ENCODE results near the gene ARHGAP27. TPM values are rescaled to one million over a fixed set of nuclear protein-coding genes. Genes with fewer than 3 reads are reported as not detected.
"Not testable (repeated sequence)": the region's sequence is repeated elsewhere in the genome, so short reads cannot be mapped to it uniquely, and the experiment has no call there.

Gene ARHGAP27
- total and polyA plus RNA-seq, 2 donors (not counting 1 experiment from before 2014, with no cell fraction given) = 0.57 to 3.3 TPM

- not testable (repeated sequence) for H3K9ac ChIP-seq (ENCODE audit: insufficient read depth, low read length); H3K79me2 ChIP-seq (ENCODE audit: control insufficient read depth, insufficient read depth, low read length); H3K27me3 ChIP-seq (ENCODE audit: control insufficient read depth, insufficient read depth, low read length); H4K20me1 ChIP-seq (ENCODE audit: control insufficient read depth, extremely low read depth, insufficient read depth, low read length); DNase-seq (ENCODE audit: low read depth in 2 of 2); H3K4me1 ChIP-seq (ENCODE audit: control insufficient read depth, extremely low read depth, insufficient read depth, low read length); H3K4me3 ChIP-seq (replicated peaks in 1 of 4; ENCODE audit: control extremely low read depth in 1 of 4, insufficient read depth in 1 of 4, low read depth in 3 of 4, low read length in 4 of 4); H3K9me3 ChIP-seq (ENCODE audit: control insufficient read depth, insufficient read depth, low read depth, low read length); H3K4me2 ChIP-seq (ENCODE audit: extremely low read depth, insufficient read depth, low read length); H2AFZ ChIP-seq (ENCODE audit: low read length); H3K27ac ChIP-seq (ENCODE audit: insufficient read depth, low read length); H3K36me3 ChIP-seq (ENCODE audit: control insufficient read depth, insufficient read depth, low read length)
These were observed 35.9 kb upstream of the ARHGAP27 start for GRCh38 chr17:45468293-45469203.

GRCh38 chr17:45461524-45462327 lies 29.1 kb upstream of the ARHGAP27 start:
- not testable (repeated sequence) for H4K20me1 ChIP-seq (ENCODE audit: control insufficient read depth, extremely low read depth, insufficient read depth, low read length); H3K4me3 ChIP-seq (replicated peaks in 1 of 4; ENCODE audit: control extremely low read depth in 1 of 4, insufficient read depth in 1 of 4, low read depth in 3 of 4, low read length in 4 of 4); H3K27me3 ChIP-seq (ENCODE audit: control insufficient read depth, insufficient read depth, low read length); H3K9ac ChIP-seq (ENCODE audit: insufficient read depth, low read length); H3K27ac ChIP-seq (ENCODE audit: insufficient read depth, low read length); H3K36me3 ChIP-seq (ENCODE audit: control insufficient read depth, insufficient read depth, low read length); H3K4me2 ChIP-seq (ENCODE audit: extremely low read depth, insufficient read depth, low read length); H2AFZ ChIP-seq (ENCODE audit: low read length); H3K79me2 ChIP-seq (ENCODE audit: control insufficient read depth, insufficient read depth, low read length); H3K9me3 ChIP-seq (ENCODE audit: control insufficient read depth, insufficient read depth, low read depth, low read length); H3K4me1 ChIP-seq (ENCODE audit: control insufficient read depth, extremely low read depth, insufficient read depth, low read length)
- peak; percentile 28 to 37 for DNase-seq (ENCODE audit: low read depth in 2 of 2)

- not testable (repeated sequence) for H3K9ac ChIP-seq (ENCODE audit: insufficient read depth, low read length); H2AFZ ChIP-seq (ENCODE audit: low read length); H3K79me2 ChIP-seq (ENCODE audit: control insufficient read depth, insufficient read depth, low read length); H3K27ac ChIP-seq (ENCODE audit: insufficient read depth, low read length); DNase-seq (ENCODE audit: low read depth in 2 of 2); H3K9me3 ChIP-seq (ENCODE audit: control insufficient read depth, insufficient read depth, low read depth, low read length); H3K36me3 ChIP-seq (ENCODE audit: control insufficient read depth, insufficient read depth, low read length); H4K20me1 ChIP-seq (ENCODE audit: control insufficient read depth, extremely low read depth, insufficient read depth, low read length); H3K4me2 ChIP-seq (ENCODE audit: extremely low read depth, insufficient read depth, low read length); H3K27me3 ChIP-seq (ENCODE audit: control insufficient read depth, insufficient read depth, low read length); H3K4me3 ChIP-seq (replicated peaks in 1 of 4; ENCODE audit: control extremely low read depth in 1 of 4, insufficient read depth in 1 of 4, low read depth in 3 of 4, low read length in 4 of 4); H3K4me1 ChIP-seq (ENCODE audit: control insufficient read depth, extremely low read depth, insufficient read depth, low read length)
These were observed 27.8 kb upstream of the ARHGAP27 start for GRCh38 chr17:45460422-45460821.

- not testable (repeated sequence) for H3K36me3 ChIP-seq (ENCODE audit: control insufficient read depth, insufficient read depth, low read length); H3K4me3 ChIP-seq (replicated peaks in 1 of 4; ENCODE audit: control extremely low read depth in 1 of 4, insufficient read depth in 1 of 4, low read depth in 3 of 4, low read length in 4 of 4); DNase-seq (ENCODE audit: low read depth in 2 of 2); H2AFZ ChIP-seq (ENCODE audit: low read length); H4K20me1 ChIP-seq (ENCODE audit: control insufficient read depth, extremely low read depth, insufficient read depth, low read length); H3K27ac ChIP-seq (ENCODE audit: insufficient read depth, low read length); H3K79me2 ChIP-seq (ENCODE audit: control insufficient read depth, insufficient read depth, low read length); H3K4me2 ChIP-seq (ENCODE audit: extremely low read depth, insufficient read depth, low read length); H3K4me1 ChIP-seq (ENCODE audit: control insufficient read depth, extremely low read depth, insufficient read depth, low read length); H3K27me3 ChIP-seq (ENCODE audit: control insufficient read depth, insufficient read depth, low read length); H3K9me3 ChIP-seq (ENCODE audit: control insufficient read depth, insufficient read depth, low read depth, low read length); H3K9ac ChIP-seq (ENCODE audit: insufficient read depth, low read length)
These were observed 21.7 kb upstream of the ARHGAP27 start for GRCh38 chr17:45454341-45454740.

GRCh38 chr17:45453731-45454130 lies 21.1 kb upstream of the ARHGAP27 start:
- H3K27ac ChIP-seq (ENCODE audit: insufficient read depth, low read length); H3K27me3 ChIP-seq (ENCODE audit: control insufficient read depth, insufficient read depth, low read length); H3K36me3 ChIP-seq (ENCODE audit: control insufficient read depth, insufficient read depth, low read length); H4K20me1 ChIP-seq (ENCODE audit: control insufficient read depth, extremely low read depth, insufficient read depth, low read length); H3K4me3 ChIP-seq (replicated peaks in 1 of 4; ENCODE audit: control extremely low read depth in 1 of 4, insufficient read depth in 1 of 4, low read depth in 3 of 4, low read length in 4 of 4); H2AFZ ChIP-seq (ENCODE audit: low read length); H3K79me2 ChIP-seq (ENCODE audit: control insufficient read depth, insufficient read depth, low read length); H3K4me1 ChIP-seq (ENCODE audit: control insufficient read depth, extremely low read depth, insufficient read depth, low read length); H3K9ac ChIP-seq (ENCODE audit: insufficient read depth, low read length); DNase-seq (ENCODE audit: low read depth in 2 of 2); H3K9me3 ChIP-seq (ENCODE audit: control insufficient read depth, insufficient read depth, low read depth, low read length); H3K4me2 ChIP-seq (ENCODE audit: extremely low read depth, insufficient read depth, low read length): not testable (repeated sequence)

- H3K4me3 ChIP-seq (replicated peaks in 1 of 4; ENCODE audit: control extremely low read depth in 1 of 4, insufficient read depth in 1 of 4, low read depth in 3 of 4, low read length in 4 of 4); H3K79me2 ChIP-seq (ENCODE audit: control insufficient read depth, insufficient read depth, low read length); H3K4me1 ChIP-seq (ENCODE audit: control insufficient read depth, extremely low read depth, insufficient read depth, low read length); H3K27ac ChIP-seq (ENCODE audit: insufficient read depth, low read length); H3K9me3 ChIP-seq (ENCODE audit: control insufficient read depth, insufficient read depth, low read depth, low read length); H4K20me1 ChIP-seq (ENCODE audit: control insufficient read depth, extremely low read depth, insufficient read depth, low read length); H3K4me2 ChIP-seq (ENCODE audit: extremely low read depth, insufficient read depth, low read length); H3K27me3 ChIP-seq (ENCODE audit: control insufficient read depth, insufficient read depth, low read length); H3K9ac ChIP-seq (ENCODE audit: insufficient read depth, low read length); H2AFZ ChIP-seq (ENCODE audit: low read length); DNase-seq (ENCODE audit: low read depth in 2 of 2); H3K36me3 ChIP-seq (ENCODE audit: control insufficient read depth, insufficient read depth, low read length): not testable (repeated sequence)
These were observed 20.5 kb upstream of the ARHGAP27 start for GRCh38 chr17:45453225-45453534.
